Uterus (tissue), 2 donors: ENCODE measurements around the gene LBHD2.

ENCODE experiments used
- POLR2A ChIP-seq, 2 donors: fragments of 450-650 bp; IDR thresholded peaks; one replicate each; pipeline ENCODE4 v1.6.1; 2016; ENCODE audit warnings: antibody characterized with exemption in 2 of 2, mild to moderate bottlenecking in 1 of 2, moderate library complexity in 1 of 2
- TF ChIP-seq, protein P1 (sequence below), 4 experiments: fragments of 200-600 bp in 2 of 4; fragments of 450-650 bp in 2 of 4; sonication (generic) in 2 of 4; IDR thresholded peaks; one replicate each; pipeline ENCODE4 v1.5.1; 2016 to 2019; ENCODE audit warnings: antibody characterized with exemption in 4 of 4, mild to moderate bottlenecking in 2 of 4, moderate library complexity in 1 of 4

GRCh38 chr14:103084021-103084919, at the start of gene LBHD2:
- TF ChIP-seq, protein P1, sequence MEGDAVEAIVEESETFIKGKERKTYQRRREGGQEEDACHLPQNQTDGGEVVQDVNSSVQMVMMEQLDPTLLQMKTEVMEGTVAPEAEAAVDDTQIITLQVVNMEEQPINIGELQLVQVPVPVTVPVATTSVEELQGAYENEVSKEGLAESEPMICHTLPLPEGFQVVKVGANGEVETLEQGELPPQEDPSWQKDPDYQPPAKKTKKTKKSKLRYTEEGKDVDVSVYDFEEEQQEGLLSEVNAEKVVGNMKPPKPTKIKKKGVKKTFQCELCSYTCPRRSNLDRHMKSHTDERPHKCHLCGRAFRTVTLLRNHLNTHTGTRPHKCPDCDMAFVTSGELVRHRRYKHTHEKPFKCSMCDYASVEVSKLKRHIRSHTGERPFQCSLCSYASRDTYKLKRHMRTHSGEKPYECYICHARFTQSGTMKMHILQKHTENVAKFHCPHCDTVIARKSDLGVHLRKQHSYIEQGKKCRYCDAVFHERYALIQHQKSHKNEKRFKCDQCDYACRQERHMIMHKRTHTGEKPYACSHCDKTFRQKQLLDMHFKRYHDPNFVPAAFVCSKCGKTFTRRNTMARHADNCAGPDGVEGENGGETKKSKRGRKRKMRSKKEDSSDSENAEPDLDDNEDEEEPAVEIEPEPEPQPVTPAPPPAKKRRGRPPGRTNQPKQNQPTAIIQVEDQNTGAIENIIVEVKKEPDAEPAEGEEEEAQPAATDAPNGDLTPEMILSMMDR (IDR thresholded peaks at IDR 0.05) = no peak
- no peak for TF ChIP-seq POLR2A (IDR thresholded peaks at IDR 0.05)
